Measurements from ENCODE around the gene TESK1.
"Not testable (repeated sequence)": the region's sequence is repeated elsewhere in the genome, so short reads cannot be mapped to it uniquely, and the experiment has no call there.

The TESK1 gene

GRCh38 chr9:35604578-35605350 lies at the start of gene TESK1:
TSS of gene TESK1 (plus strand) at chr9:35605262. CDS start at chr9:35605620, 358 bp downstream.
- peak; percentile 81 for DNase-seq

- no peak for DNase-seq
These were observed 49.2 kb upstream of the TESK1 start for GRCh38 chr9:35555881-35556280.

- DNase-seq: no peak
These were observed 48.3 kb upstream of the TESK1 start for GRCh38 chr9:35556776-35557175.

GRCh38 chr9:35557320-35557719 lies 47.7 kb upstream of the TESK1 start:
- DNase-seq: no peak

GRCh38 chr9:35558185-35558584 lies 46.9 kb upstream of the TESK1 start:
- no peak for DNase-seq

GRCh38 chr9:35559792-35560530 lies 45.1 kb upstream of the TESK1 start:
- no peak for DNase-seq

GRCh38 chr9:35560625-35561337 lies 44.3 kb upstream of the TESK1 start:
- no peak for DNase-seq

- no peak for DNase-seq
These were observed 43.4 kb upstream of the TESK1 start for GRCh38 chr9:35561468-35562261.

- no peak for DNase-seq
These were observed 41.9 kb upstream of the TESK1 start for GRCh38 chr9:35562895-35563780.

GRCh38 chr9:35563791-35564197 lies 41.3 kb upstream of the TESK1 start:
- no peak for DNase-seq

- DNase-seq: no peak
These were observed 40.4 kb upstream of the TESK1 start for GRCh38 chr9:35564658-35565061.

GRCh38 chr9:35566417-35566816 lies 38.6 kb upstream of the TESK1 start:
- DNase-seq: no peak

- no peak for DNase-seq
These were observed 36.9 kb upstream of the TESK1 start for GRCh38 chr9:35568196-35568595.

GRCh38 chr9:35569206-35569605 lies 35.9 kb upstream of the TESK1 start:
- no peak for DNase-seq

- DNase-seq: peak; percentile 68
These were observed 34.2 kb upstream of the TESK1 start for GRCh38 chr9:35570709-35571504.

GRCh38 chr9:35574578-35575122 lies 30.4 kb upstream of the TESK1 start:
- no peak for DNase-seq

GRCh38 chr9:35575478-35575877 lies 29.6 kb upstream of the TESK1 start:
- no peak for DNase-seq

GRCh38 chr9:35577486-35577885 lies 27.6 kb upstream of the TESK1 start:
- DNase-seq: no peak

- DNase-seq: peak; percentile 61
These were observed 25.9 kb upstream of the TESK1 start for GRCh38 chr9:35579130-35579529.

- not testable (repeated sequence) for DNase-seq
These were observed 25.3 kb upstream of the TESK1 start for GRCh38 chr9:35579659-35580227.
